ENCODE data around the gene RIMBP3C.
"Not testable (repeated sequence)": the region's sequence is repeated elsewhere in the genome, so short reads cannot be mapped to it uniquely, and the experiment has no call there.

- TF ChIP-seq EP300, POLR2A, POLR2AphosphoS5 (IDR thresholded peaks at IDR 0.05): not testable (repeated sequence)
- TF ChIP-seq, protein P1, sequence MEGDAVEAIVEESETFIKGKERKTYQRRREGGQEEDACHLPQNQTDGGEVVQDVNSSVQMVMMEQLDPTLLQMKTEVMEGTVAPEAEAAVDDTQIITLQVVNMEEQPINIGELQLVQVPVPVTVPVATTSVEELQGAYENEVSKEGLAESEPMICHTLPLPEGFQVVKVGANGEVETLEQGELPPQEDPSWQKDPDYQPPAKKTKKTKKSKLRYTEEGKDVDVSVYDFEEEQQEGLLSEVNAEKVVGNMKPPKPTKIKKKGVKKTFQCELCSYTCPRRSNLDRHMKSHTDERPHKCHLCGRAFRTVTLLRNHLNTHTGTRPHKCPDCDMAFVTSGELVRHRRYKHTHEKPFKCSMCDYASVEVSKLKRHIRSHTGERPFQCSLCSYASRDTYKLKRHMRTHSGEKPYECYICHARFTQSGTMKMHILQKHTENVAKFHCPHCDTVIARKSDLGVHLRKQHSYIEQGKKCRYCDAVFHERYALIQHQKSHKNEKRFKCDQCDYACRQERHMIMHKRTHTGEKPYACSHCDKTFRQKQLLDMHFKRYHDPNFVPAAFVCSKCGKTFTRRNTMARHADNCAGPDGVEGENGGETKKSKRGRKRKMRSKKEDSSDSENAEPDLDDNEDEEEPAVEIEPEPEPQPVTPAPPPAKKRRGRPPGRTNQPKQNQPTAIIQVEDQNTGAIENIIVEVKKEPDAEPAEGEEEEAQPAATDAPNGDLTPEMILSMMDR (IDR thresholded peaks at IDR 0.05) = not testable (repeated sequence)
Observed at GRCh38 chr22:21499623-21500506, 51.4 kb downstream of the RIMBP3C start.
